ENCODE data around the gene NOS1.

Gene NOS1

GRCh38 chr12:117167769-117168168, 193.7 kb downstream of the NOS1 start:
- no peak for DNase-seq

- no peak for DNase-seq
Observed at GRCh38 chr12:117166107-117166506, 195.3 kb downstream of the NOS1 start.

GRCh38 chr12:117165342-117165741, 196.1 kb downstream of the NOS1 start:
- no peak for DNase-seq

- no peak for DNase-seq
Observed at GRCh38 chr12:117162633-117163032, 198.8 kb downstream of the NOS1 start.

- DNase-seq, result no peak
Observed at GRCh38 chr12:117162167-117162539, 199.3 kb downstream of the NOS1 start.

- DNase-seq, result no peak
Observed at GRCh38 chr12:117161460-117162166, 199.8 kb downstream of the NOS1 start.

- DNase-seq, result no peak
Observed at GRCh38 chr12:117159674-117160073, 201.8 kb downstream of the NOS1 start.

- DNase-seq, result peak; percentile 74
Observed at GRCh38 chr12:117158911-117159553, 202.4 kb downstream of the NOS1 start.

Measured in NCI-H2227 treated with DMSO at 0.1 percent for 48 hours (cell line).